Activated CD4-positive, CD25-positive, alpha-beta regulatory T cell treated with anti-CD3 and anti-CD28 coated beads, Interleukin-2, amount 50 U/mL, for 16 hours (primary cell): Measurements from ENCODE around the gene ALAD.
"Not testable (repeated sequence)": the region's sequence is repeated elsewhere in the genome, so short reads cannot be mapped to it uniquely, and the experiment has no call there.

Experiments used
- DNase-seq: peaks from one replicate; pipeline ENCODE4 v3.0.0-alpha.2; 2020; ENCODE audit warnings: low read depth, low spot score

ALAD gene

DNA sequence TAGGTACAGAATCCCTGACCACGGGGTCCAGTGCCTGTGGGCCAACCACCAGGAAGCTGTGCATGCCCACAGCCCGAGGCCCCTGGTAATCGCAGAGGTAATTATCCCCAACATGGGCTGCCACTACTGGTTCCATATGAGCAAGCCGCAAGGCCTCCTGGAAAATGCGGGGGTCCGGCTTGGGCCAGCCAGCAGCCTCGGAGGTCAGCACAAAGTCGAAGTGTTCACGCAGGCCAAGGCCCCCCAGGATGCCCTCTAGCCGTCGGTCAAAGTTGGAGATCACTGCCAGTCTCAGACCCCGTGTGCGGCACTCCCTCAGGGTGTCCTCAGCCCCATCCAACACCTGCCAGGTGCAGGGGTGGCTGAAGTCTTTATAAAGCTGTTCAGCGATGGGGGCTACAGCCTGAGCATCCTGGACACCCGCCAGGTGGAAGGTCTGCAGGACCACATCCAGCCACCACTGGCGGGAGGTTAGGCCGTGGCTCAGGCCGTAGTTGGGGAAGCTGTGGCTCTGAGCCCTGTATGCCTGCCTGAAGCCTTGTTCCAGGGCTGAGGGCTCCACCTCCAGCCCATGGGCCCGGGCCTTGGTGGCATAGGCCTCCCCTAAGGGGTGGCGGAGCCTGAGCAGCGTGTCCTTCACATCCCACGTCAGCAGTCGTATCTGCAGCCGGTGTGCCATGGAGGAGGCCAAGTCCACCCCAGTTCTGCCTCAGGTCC, 27.2 kb downstream of the ALAD start:
- no peak for DNase-seq

GRCh38 chr9:113373256-113373655, 27.8 kb downstream of the ALAD start:
- no peak for DNase-seq

DNA sequence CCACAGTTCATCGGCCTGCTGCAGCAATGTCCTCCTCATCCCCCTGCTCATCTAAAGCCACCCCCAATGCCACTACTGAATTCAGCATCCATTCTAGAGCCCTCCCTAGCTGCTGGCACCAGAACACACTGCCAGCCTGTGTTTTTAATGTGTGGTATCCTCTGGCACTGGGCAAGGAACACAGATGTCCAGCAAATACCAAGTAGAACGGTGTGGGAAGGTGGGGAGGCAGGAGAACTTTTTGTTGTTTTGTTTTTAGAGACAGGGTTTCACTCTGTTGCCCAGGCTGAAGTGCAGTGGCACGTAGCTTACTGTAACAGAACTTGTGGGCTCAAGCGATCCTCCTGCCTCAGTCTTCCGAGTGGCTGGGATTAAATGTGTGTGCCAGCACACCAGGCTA, 29.0 kb downstream of the ALAD start:
- no peak for DNase-seq

- no peak for DNase-seq
These were observed 30.2 kb downstream of the ALAD start for GRCh38 chr9:113370806-113371325.

- DNase-seq = no peak
These were observed 31.3 kb downstream of the ALAD start for GRCh38 chr9:113369855-113370140.

GRCh38 chr9:113368982-113369854, 31.9 kb downstream of the ALAD start:
- no peak for DNase-seq

DNA sequence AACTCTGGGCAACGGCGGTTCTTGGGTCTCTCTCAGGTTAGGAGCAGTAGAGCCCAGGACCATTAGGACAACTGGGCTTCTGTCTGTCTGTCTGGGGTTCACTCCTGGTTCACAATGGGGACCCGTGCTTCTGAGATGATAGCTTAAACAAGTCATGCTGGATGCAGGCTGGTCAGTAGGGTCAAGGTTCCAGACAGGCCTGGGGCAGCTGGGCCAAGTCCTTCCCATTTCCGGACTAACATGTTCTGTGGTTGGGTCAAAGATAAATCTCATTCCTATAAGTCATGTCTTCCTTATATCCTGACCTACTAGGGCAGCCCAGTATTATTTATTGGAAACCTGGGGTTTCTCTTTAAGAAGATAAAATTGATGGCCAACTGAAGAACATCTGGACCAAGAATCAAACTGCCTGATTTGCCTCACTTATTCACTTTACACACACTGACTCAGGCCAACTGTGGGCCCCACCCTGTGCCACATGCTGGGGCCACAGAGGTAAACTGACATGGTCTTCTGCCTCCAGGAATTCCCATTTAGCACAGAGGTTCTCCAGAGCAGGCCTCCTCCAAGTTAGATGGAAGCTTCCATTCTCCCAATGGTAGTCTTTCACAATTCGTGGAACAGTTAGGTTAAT, 32.6 kb downstream of the ALAD start:
- no peak for DNase-seq

- DNase-seq = not testable (repeated sequence)
These were observed 35.4 kb downstream of the ALAD start for GRCh38 chr9:113365652-113366051.

- no peak for DNase-seq
These were observed 36.1 kb downstream of the ALAD start for GRCh38 chr9:113364951-113365350.

DNA sequence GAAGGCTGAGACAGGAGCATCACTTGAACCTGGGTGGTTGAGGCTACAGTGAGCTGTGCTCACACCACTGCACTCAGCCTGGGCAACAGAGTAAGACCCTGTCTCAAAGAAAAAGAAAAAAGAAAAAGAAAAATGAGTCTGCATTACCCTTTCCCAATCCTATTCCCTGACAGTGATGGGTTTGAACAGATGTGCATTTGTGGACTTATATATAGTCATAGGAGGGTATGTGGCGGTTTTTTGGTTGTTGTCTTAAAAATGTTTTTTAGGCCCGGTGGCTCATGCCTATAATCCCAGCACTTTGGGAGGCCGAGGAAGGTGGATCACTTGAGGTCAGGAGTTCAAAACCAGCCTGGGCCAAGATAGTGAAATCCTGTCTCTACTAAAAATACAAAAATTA, 37.7 kb downstream of the ALAD start:
- no peak for DNase-seq

- no peak for DNase-seq
These were observed 39.6 kb downstream of the ALAD start for GRCh38 chr9:113361304-113362018.

GRCh38 chr9:113360242-113360842, 40.7 kb downstream of the ALAD start:
- DNase-seq = no peak

DNA sequence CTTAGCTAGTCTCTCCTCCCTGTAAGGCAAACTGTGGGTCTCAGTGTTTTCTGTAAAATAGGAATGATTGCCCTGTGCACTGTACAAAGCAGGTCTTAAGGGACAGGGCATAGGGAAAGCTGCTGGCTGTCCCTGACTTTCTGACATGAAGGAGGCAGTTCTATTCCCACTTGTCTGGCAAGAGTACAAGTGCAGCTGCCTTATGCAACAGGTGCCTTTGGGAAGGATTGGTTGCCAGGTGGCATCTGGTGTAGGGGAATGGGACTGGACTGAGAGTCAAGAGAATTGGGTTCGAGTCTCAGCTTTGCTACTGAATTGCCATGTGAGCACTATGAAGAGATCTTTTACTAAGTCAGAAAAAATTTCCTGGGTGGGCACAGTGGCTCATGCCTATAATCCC, 41.7 kb downstream of the ALAD start:
- no peak for DNase-seq

GRCh38 chr9:113356686-113357292, 44.3 kb downstream of the ALAD start:
- no peak for DNase-seq

- DNase-seq = no peak
These were observed 46.0 kb downstream of the ALAD start for GRCh38 chr9:113355040-113355596.

- no peak for DNase-seq
These were observed 48.7 kb downstream of the ALAD start for GRCh38 chr9:113352411-113352810.

DNA sequence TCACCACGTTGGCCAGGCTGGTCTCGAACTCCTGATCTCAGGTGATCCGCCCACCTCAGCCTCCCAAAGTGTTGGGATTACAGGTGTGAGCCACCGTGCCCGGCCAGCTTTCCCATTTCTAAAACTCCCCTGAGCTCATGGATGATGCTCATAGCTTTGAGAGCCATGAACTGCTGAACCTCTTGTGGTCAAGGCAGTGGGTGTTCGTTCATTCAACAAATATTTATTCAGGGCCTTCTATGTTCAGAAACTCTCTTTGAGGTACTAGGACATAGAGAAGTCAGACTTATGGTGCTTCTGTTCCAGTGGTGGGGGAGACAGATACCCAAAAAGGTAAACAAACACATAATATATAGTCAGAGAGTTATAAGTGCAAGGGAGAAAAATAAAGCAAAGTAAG, 49.1 kb downstream of the ALAD start:
- no peak for DNase-seq

- DNase-seq = no peak
These were observed 50.1 kb downstream of the ALAD start for GRCh38 chr9:113350937-113351336.

- no peak for DNase-seq
These were observed 50.9 kb downstream of the ALAD start for GRCh38 chr9:113350107-113350661.

DNA sequence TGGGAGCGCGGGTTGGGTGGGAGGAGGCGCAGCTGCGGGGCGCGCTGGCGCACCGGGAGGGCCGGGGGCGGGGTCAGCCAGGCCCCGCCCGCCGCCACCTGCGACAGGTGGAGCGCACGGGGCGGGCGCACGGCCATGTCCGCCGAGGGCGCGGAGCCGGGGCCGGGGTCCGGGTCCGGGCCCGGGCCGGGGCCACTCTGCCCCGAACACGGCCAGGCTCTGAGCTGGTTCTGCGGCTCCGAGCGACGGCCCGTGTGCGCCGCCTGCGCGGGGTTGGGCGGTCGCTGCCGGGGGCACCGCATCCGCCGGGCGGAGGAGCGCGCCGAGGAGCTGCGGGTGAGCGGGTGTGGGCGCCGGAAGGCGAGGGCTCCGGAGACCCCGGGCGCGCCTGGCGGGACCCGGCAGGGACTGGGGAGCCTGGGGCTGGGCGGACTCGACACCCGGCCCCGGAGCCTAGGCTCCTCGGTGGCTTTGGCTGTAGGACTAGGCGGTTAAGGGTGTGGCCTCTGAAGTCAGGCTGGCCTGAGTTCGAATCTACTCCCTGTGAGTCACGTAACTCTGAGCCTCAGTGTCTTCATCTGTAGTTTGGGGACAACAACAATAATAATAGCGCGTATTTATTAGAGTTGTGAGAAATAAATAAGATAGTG, 51.5 kb downstream of the ALAD start, which contains the start of gene BSPRY:
TSS of gene BSPRY (plus strand) at position 97 of the 650 bp plus-strand sequence. CDS start at position 136, 39 bp downstream.
- DNase-seq = no peak
